CD4-positive, alpha-beta T cell (primary cell): ENCODE measurements around the gene ADAMTS7. TPM values are rescaled to one million over a fixed set of nuclear protein-coding genes. Genes with fewer than 3 reads are reported as not detected.

Experiments used
- ATAC-seq: fragments of 200-7000 bp; cut with Tn5 transposase; one replicate; pipeline ENCODE4 v1.10.0; 2022; ENCODE audit warnings: mild to moderate bottlenecking; ENCODE audit not compliant: poor library complexity
- CTCF ChIA-PET: fragments of 350-600 bp; sonication (Branson Sonifier 250); formaldehyde crosslinking; loops from one replicate; lab custom pipeline; 2021; ENCODE audit warnings: antibody characterized with exemption, inconsistent platforms; lab: Charles Lee
- POLR2A ChIA-PET: fragments of 350-600 bp; sonication (Branson Sonifier 250); formaldehyde crosslinking; loops from one replicate; lab custom pipeline; 2021; ENCODE audit warnings: antibody characterized with exemption, inconsistent platforms; lab: Charles Lee
- DNase-seq, 14 experiments: peaks; one replicate each; pipeline ENCODE4 v3.0.0-alpha.2; 2013 to 2020; ENCODE audit warnings: mixed read lengths in 2 of 14
- H3K27ac ChIP-seq, 2 donors: one replicate each; pipeline versions ENCODE4 v1.5.1 to v1.7.0; 2013; ENCODE audit warnings: low read length in 2 of 2, low read depth in 1 of 2, mild to moderate bottlenecking in 1 of 2
- H3K27me3 ChIP-seq, 2 experiments: 1 replicate in 1 of 2; 2 replicates in 1 of 2; pipeline versions ENCODE4 v1.6.1 to v1.7.0; 2013; ENCODE audit warnings: low read length in 2 of 2, control low read depth in 1 of 2, mild to moderate bottlenecking in 1 of 2, moderate library complexity in 1 of 2; ENCODE audit not compliant: insufficient read depth in 2 of 2, control insufficient read depth in 1 of 2
- H3K36me3 ChIP-seq: one replicate; pipeline ENCODE4 v1.6.1; 2013; ENCODE audit warnings: low read length, control low read depth; ENCODE audit not compliant: insufficient read depth
- H3K4me1 ChIP-seq: one replicate; pipeline ENCODE4 v1.6.1; 2013; ENCODE audit warnings: low read length, control low read depth; ENCODE audit not compliant: insufficient read depth
- H3K4me3 ChIP-seq: one replicate; pipeline ENCODE4 v1.5.1; 2013; ENCODE audit warnings: mild to moderate bottlenecking, low read length, moderate library complexity
- H3K9me3 ChIP-seq, 2 experiments: 1 replicate in 1 of 2; 2 replicates in 1 of 2; pipeline versions ENCODE4 v1.6.1 to v1.7.0; 2013; ENCODE audit warnings: low read length in 2 of 2, mild to moderate bottlenecking in 2 of 2, control low read depth in 1 of 2, moderate library complexity in 1 of 2; ENCODE audit not compliant: control insufficient read depth in 1 of 2, insufficient read depth in 1 of 2
- H3K27ac Mint-ChIP-seq: one replicate; pipeline ENCODE4 v1.8.0; 2020; ENCODE audit warnings: mixed read lengths
- H3K27me3 Mint-ChIP-seq: one replicate; pipeline ENCODE4 v1.8.0; 2021; ENCODE audit warnings: mixed read lengths
- H3K36me3 Mint-ChIP-seq: one replicate; pipeline ENCODE4 v1.8.0; 2021; ENCODE audit warnings: low read depth, mixed read lengths
- H3K4me1 Mint-ChIP-seq: one replicate; pipeline ENCODE4 v1.8.0; 2021; ENCODE audit warnings: low read depth, mixed read lengths
- H3K4me3 Mint-ChIP-seq: one replicate; pipeline ENCODE4 v1.8.0; 2020; ENCODE audit warnings: mild to moderate bottlenecking, mixed read lengths
- H3K9me3 Mint-ChIP-seq: one replicate; pipeline ENCODE4 v1.8.0; 2020; ENCODE audit warnings: mixed read lengths
- CTCF ChIP-seq: fragments of 200-600 bp; IDR thresholded peaks from one replicate; pipeline ENCODE4 v1.8.0; 2022; ENCODE audit warnings: antibody characterized with exemption, mild to moderate bottlenecking
- intact Hi-C, 2 experiments: fragments of 100-400 bp; cut with DNase I in 1 of 2; cut with micrococcal nuclease in 1 of 2; formaldehyde crosslinking; loops; one replicate each; pipeline versions ENCODE4 v1.15.1 to v1.9.0; 2023 to 2025; cut with DNase I, micrococcal nuclease
- total RNA-seq, 174 experiments: library from RNA in 2 of 174; stranded (reverse) in 2 of 174; gene quantifications; one replicate each; pipeline ENCODE4 v1.2.3 and lab custom pipeline; 2021 to 2026

Gene ADAMTS7
- total RNA-seq, 2 experiments from 2014 or later, result 0.11 to 0.30 TPM

DNA sequence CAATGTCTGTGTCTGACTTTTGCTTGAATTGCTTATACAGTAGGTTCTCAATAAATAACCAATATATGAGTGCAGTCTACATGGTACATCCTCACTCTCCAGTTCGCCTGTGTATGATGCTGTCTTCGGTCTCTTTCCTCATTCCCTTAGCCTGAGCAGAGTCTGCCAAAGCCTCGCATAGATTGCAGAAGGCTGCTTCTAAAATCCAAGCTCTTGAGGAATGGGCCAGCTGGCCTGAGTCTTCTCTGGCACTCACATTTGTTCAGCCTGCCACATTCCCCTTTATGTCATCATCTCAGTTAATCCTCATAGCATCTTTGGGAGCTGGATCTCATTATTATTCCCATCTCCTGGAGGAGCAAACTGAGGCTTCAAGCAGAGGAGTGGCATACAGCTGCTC lies 27.2 kb upstream of the ADAMTS7 start:
- no peaks in the 10 kb centered on the region for H3K4me1 ChIP-seq
- H3K4me3 ChIP-seq, result no peak overlapping the region
- no peak overlapping the region for H3K4me3 Mint-ChIP-seq
- no peak overlapping the region for H3K27ac ChIP-seq
- H3K27me3 Mint-ChIP-seq, result peaks cover 13% of the 10 kb centered on the region
- ChIA-PET POLR2A (no interaction called here), CTCF (no interaction called here)
- DNase-seq (no peak), ATAC-seq (no peak)
- no peak for TF ChIP-seq CTCF
- H3K4me1 Mint-ChIP-seq, result no peaks in the 10 kb centered on the region
- no peaks in the 10 kb centered on the region for H3K36me3 Mint-ChIP-seq
- H3K27me3 ChIP-seq, result no peaks in the 10 kb centered on the region
- no peaks in the 10 kb centered on the region for H3K36me3 ChIP-seq
- H3K9me3 ChIP-seq, result no peaks in the 10 kb centered on the region
- no peaks in the 10 kb centered on the region for H3K9me3 Mint-ChIP-seq
- intact Hi-C loops, result no loop called here
- no peak overlapping the region for H3K27ac Mint-ChIP-seq

DNA sequence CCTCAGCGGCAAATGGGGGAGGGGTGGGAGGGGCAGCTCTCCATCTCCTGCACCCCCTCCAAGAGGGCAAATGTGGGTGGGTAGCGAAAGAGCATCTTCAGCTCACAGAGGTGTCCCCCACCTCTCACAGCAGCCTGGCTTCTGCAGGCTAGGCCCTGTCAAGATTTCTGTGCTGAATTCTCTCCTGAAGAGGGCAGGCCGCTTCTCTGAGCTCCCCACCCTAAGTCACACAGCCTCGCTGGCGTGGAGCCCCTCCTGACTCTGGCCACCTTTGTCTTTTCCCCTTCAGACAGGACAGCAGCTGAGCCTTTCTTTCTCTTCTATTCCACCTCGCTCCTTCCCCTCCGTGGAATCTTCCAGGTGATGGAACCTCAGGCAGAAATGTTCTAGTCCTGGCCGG lies 26.3 kb upstream of the ADAMTS7 start:
- Histone ChIP-seq H3K27ac (no peak overlapping the region), H3K4me3 (no peak overlapping the region), H3K4me1 (no peaks in the 10 kb centered on the region), H3K36me3 (no peaks in the 10 kb centered on the region), H3K27me3 (peaks cover 0 to 3% of the 10 kb centered on the region in 2 experiments), H3K9me3 (no peaks in the 10 kb centered on the region)
- H3K36me3 Mint-ChIP-seq, result no peaks in the 10 kb centered on the region
- no peaks in the 10 kb centered on the region for H3K4me1 Mint-ChIP-seq
- DNase-seq, result no peak
- CTCF ChIA-PET, result no interaction called here
- intact Hi-C loops, result no loop called here
- no peak for ATAC-seq
- no peak for TF ChIP-seq CTCF
- H3K4me3 Mint-ChIP-seq, result no peak overlapping the region
- POLR2A ChIA-PET, result no interaction called here
- no peaks in the 10 kb centered on the region for H3K9me3 Mint-ChIP-seq
- H3K27me3 Mint-ChIP-seq, result peaks cover 23% of the 10 kb centered on the region
- H3K27ac Mint-ChIP-seq, result no peak overlapping the region

- Histone ChIP-seq H3K27ac (no peak overlapping the region), H3K4me3 (no peak overlapping the region), H3K27me3 (peaks cover 0 to 5% of the 10 kb centered on the region in 2 experiments), H3K9me3 (no peaks in the 10 kb centered on the region), H3K4me1 (no peaks in the 10 kb centered on the region), H3K36me3 (no peaks in the 10 kb centered on the region)
- Mint-ChIP-seq H3K4me3 (no peak overlapping the region), H3K27me3 (peaks cover 27% of the 10 kb centered on the region), H3K36me3 (no peaks in the 10 kb centered on the region), H3K27ac (no peak overlapping the region), H3K4me1 (no peaks in the 10 kb centered on the region), H3K9me3 (no peaks in the 10 kb centered on the region)
- TF ChIP-seq CTCF, result no peak
- DNase-seq (no peak), ATAC-seq (no peak)
- intact Hi-C loops, result no loop called here
- POLR2A ChIA-PET, result no interaction called here
- CTCF ChIA-PET, result no interaction called here
Observed at GRCh38 chr15:78837131-78837530, 25.9 kb upstream of the ADAMTS7 start.
